Tibial nerve (tissue), 4 donors: ENCODE measurements around the gene KRTAP10-3. TPM values are rescaled to one million over a fixed set of nuclear protein-coding genes. Genes with fewer than 3 reads are reported as not detected.
"Not testable (repeated sequence)": the region's sequence is repeated elsewhere in the genome, so short reads cannot be mapped to it uniquely, and the experiment has no call there.

Experiments used
- DNase-seq, 2 donors: peaks; one replicate each; pipeline ENCODE4 v3.0.0-alpha.2; 2019; ENCODE audit warnings: low spot score in 2 of 2
- H3K27ac ChIP-seq, 4 donors: fragments of 200-600 bp; sonication (generic) in 3 of 4; one replicate each; pipeline ENCODE4 v1.5.1; 2017 to 2019; ENCODE audit warnings: mild to moderate bottlenecking in 1 of 4
- H3K27me3 ChIP-seq, 2 donors: fragments of 200-600 bp; sonication (generic) in 1 of 2; one replicate each; pipeline versions ENCODE4 v1.5.1 to v1.6.0; 2017 to 2019
- H3K36me3 ChIP-seq, 3 donors: fragments of 200-600 bp; sonication (generic); one replicate each; pipeline ENCODE4 v1.5.1; 2018 to 2019
- H3K4me1 ChIP-seq, 4 donors: fragments of 200-600 bp; sonication (generic) in 3 of 4; one replicate each; pipeline ENCODE4 v1.5.1; 2017 to 2019
- H3K4me3 ChIP-seq, 4 donors: fragments of 200-600 bp; sonication (generic) in 3 of 4; one replicate each; pipeline ENCODE4 v1.5.1; 2017 to 2019; ENCODE audit warnings: mild to moderate bottlenecking in 1 of 4, moderate library complexity in 1 of 4
- H3K9me3 ChIP-seq, 4 donors: fragments of 200-600 bp; sonication (generic) in 3 of 4; one replicate each; pipeline ENCODE4 v1.5.1; 2017 to 2019
- EP300 ChIP-seq, 2 donors: sonication (generic); formaldehyde crosslinking; IDR thresholded peaks; one replicate each; pipeline ENCODE4 v1.6.1; 2017; ENCODE audit warnings: antibody characterized with exemption in 2 of 2, mild to moderate bottlenecking in 1 of 2
- POLR2A ChIP-seq, 2 donors: fragments of 450-650 bp; IDR thresholded peaks; one replicate each; pipeline ENCODE4 v1.6.1; 2017; ENCODE audit warnings: antibody characterized with exemption in 2 of 2, mild to moderate bottlenecking in 2 of 2, moderate library complexity in 2 of 2
- WGBS, 2 donors: methylation state at CpG; one replicate each; pipeline ENCODE4 v1.1.5; 2018; 5-methylcytosine and 5-hydroxymethylcytosine counted together
- total RNA-seq, 4 donors: library from RNA; depleted of rRNA; stranded (reverse); fragments of >200 nt; gene quantifications; one replicate each; pipeline ENCODE4 v1.1.0, GENCODE V29; 2016
- TF ChIP-seq, protein P1 (sequence below), 5 experiments: fragments of 200-600 bp in 3 of 5; fragments of 450-650 bp in 2 of 5; sonication (generic) in 3 of 5; IDR thresholded peaks; one replicate each; pipeline ENCODE4 v1.5.1; 2016 to 2019; ENCODE audit warnings: antibody characterized with exemption in 5 of 5, mild to moderate bottlenecking in 3 of 5, moderate library complexity in 2 of 5

KRTAP10-3 gene
- total RNA-seq, 4 donors from 2014 or later, result not detected

DNA sequence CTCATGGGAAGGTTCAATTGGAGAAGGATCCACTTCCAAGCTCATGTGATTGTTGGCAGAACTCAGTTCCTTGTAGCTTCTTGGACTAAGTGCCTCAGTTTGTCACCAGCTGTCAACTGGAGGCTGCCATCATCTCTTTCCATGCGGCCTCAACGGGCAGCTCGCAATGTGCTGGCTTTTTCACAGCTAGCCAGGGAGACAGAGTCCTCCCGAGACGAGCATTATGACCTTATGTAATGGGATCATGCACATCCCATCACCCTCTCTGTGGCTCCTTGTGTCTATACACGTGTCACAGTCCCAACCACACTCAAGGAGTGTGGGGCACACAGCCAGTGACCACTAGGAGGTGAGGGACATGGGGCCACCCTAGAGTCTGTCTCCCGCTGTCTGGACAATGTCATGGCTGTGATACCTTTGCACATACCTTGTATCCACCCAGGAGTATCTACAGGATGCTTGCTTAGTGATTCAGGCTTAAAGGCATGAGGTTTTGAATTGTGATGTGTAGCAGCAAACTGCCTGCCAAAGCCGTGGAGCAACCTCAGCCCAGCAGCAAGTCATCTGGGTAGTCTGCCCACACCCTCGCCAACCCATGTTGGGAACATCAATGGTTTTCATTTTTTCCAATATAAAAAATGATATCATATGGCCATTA lies 37.6 kb upstream of the KRTAP10-3 start:
- Histone ChIP-seq H3K4me3 (no peak overlapping the region), H3K4me1 (no peaks in the 10 kb centered on the region), H3K9me3 (peaks cover 0 to 10% (median 0%) of the 10 kb centered on the region in 4 donors), H3K36me3 (no peaks in the 10 kb centered on the region), H3K27me3 (peaks cover 0 to 10% of the 10 kb centered on the region in 2 donors), H3K27ac (no peak overlapping the region)
- no peak for TF ChIP-seq POLR2A (IDR thresholded peaks at IDR 0.05)
- TF ChIP-seq, protein P1, sequence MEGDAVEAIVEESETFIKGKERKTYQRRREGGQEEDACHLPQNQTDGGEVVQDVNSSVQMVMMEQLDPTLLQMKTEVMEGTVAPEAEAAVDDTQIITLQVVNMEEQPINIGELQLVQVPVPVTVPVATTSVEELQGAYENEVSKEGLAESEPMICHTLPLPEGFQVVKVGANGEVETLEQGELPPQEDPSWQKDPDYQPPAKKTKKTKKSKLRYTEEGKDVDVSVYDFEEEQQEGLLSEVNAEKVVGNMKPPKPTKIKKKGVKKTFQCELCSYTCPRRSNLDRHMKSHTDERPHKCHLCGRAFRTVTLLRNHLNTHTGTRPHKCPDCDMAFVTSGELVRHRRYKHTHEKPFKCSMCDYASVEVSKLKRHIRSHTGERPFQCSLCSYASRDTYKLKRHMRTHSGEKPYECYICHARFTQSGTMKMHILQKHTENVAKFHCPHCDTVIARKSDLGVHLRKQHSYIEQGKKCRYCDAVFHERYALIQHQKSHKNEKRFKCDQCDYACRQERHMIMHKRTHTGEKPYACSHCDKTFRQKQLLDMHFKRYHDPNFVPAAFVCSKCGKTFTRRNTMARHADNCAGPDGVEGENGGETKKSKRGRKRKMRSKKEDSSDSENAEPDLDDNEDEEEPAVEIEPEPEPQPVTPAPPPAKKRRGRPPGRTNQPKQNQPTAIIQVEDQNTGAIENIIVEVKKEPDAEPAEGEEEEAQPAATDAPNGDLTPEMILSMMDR (IDR thresholded peaks at IDR 0.05), result no peak
- no peak for TF ChIP-seq EP300 (IDR thresholded peaks at IDR 0.05)
- DNase-seq, result no peak
- 77 to 85% methylated on average over 9 of the region's 9 CpGs for WGBS, 2 donors

GRCh38 chr21:44595524-44595923 lies 36.9 kb upstream of the KRTAP10-3 start:
- Histone ChIP-seq H3K4me3 (no peak overlapping the region), H3K9me3 (peaks cover 0 to 10% (median 0%) of the 10 kb centered on the region in 4 donors), H3K27ac (no peak overlapping the region), H3K36me3 (no peaks in the 10 kb centered on the region), H3K27me3 (peaks cover 0 to 10% of the 10 kb centered on the region in 2 donors), H3K4me1 (no peaks in the 10 kb centered on the region)
- WGBS, 2 donors, result 63 to 71% methylated on average over 6 of the region's 6 CpGs
- no peak for DNase-seq
- TF ChIP-seq, protein P1 (IDR thresholded peaks at IDR 0.05), result no peak
- TF ChIP-seq POLR2A (IDR thresholded peaks at IDR 0.05) (no peak), EP300 (IDR thresholded peaks at IDR 0.05) (no peak)

- Histone ChIP-seq H3K4me1 (no peaks in the 10 kb centered on the region), H3K9me3 (peaks cover 0 to 9% (median 0%) of the 10 kb centered on the region in 4 donors), H3K27me3 (peaks cover 0 to 10% of the 10 kb centered on the region in 2 donors), H3K36me3 (no peaks in the 10 kb centered on the region), H3K27ac (no peak overlapping the region), H3K4me3 (no peak overlapping the region)
- DNase-seq, result no peak
- WGBS, 2 donors, result 74 to 75% methylated on average over 12 of the region's 12 CpGs
- TF ChIP-seq EP300 (IDR thresholded peaks at IDR 0.05) (no peak), POLR2A (IDR thresholded peaks at IDR 0.05) (no peak)
- TF ChIP-seq, protein P1 (IDR thresholded peaks at IDR 0.05), result no peak
These were observed 35.9 kb upstream of the KRTAP10-3 start for GRCh38 chr21:44594406-44594916.

DNA sequence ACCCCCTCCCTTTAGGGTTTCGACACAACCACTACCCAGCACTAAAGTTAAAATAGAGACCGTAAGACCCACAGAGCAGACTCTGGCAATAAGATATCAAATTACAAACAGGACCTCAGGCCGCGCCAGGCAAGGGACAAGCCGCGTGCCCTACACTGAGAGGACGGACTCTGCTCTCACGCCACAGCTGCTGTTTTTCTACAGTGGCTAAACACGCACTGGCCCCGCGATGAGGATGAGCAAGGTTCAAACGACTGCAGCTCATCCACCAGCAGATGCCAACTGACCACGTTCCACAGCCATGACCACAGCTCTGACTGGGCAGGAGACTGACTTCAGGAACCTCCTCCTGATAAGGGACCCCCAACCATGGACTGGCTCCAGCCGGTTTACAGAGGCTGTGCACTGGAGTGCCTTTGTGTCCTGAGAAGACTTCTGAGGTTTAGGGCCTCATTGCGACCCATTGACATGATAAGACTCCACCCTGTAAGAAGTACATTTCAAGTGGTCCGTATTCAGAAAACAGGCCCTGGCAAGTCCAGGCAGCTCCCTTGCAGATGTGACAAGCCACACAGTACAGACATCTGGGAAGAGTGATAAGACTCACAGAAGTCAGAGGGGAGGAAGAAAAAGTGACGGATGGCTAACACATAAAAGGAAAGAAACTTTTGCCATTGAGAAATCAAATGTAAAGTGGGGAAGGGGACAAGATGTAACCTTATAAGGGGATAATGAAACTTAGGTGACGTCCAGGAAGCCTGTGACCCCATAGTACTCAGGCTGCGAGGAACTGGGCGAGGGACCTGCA lies 35.2 kb upstream of the KRTAP10-3 start:
- no peak for TF ChIP-seq POLR2A (IDR thresholded peaks at IDR 0.05)
- TF ChIP-seq EP300 (IDR thresholded peaks at IDR 0.05), result no peak
- H3K9me3 ChIP-seq, result peaks cover 0 to 7% (median 0%) of the 10 kb centered on the region in 4 donors
- H3K4me1 ChIP-seq, result no peaks in the 10 kb centered on the region
- H3K27ac ChIP-seq, result no peak overlapping the region
- DNase-seq, result no peak
- H3K27me3 ChIP-seq, result peaks cover 0 to 10% of the 10 kb centered on the region in 2 donors
- H3K4me3 ChIP-seq, result no peak overlapping the region
- WGBS, 2 donors, result 37 to 44% methylated on average over 20 of the region's 20 CpGs
- no peaks in the 10 kb centered on the region for H3K36me3 ChIP-seq

GRCh38 chr21:44592446-44593311 lies 34.1 kb upstream of the KRTAP10-3 start, which contains the start of gene KRTAP10-6:
TSS of gene KRTAP10-6 (minus strand) at chr21:44592505. CDS start at chr21:44592484, 21 bp downstream.
- no peak for TF ChIP-seq EP300 (IDR thresholded peaks at IDR 0.05)
- TF ChIP-seq POLR2A (IDR thresholded peaks at IDR 0.05), result no peak
- TF ChIP-seq, protein P1 (IDR thresholded peaks at IDR 0.05), result no peak
- Histone ChIP-seq H3K27me3 (peaks cover 0 to 10% of the 10 kb centered on the region in 2 donors), H3K36me3 (no peaks in the 10 kb centered on the region), H3K4me1 (no peaks in the 10 kb centered on the region), H3K9me3 (peaks cover 0 to 3% (median 0%) of the 10 kb centered on the region in 4 donors), H3K4me3 (no peak within 1 kb of the TSS), H3K27ac (no peak within 1 kb of the TSS)
- 50 to 56% methylated on average over 29 to 31 of the region's 33 CpGs for WGBS, 2 donors
- no peak for DNase-seq

GRCh38 chr21:44591801-44592130 lies 33.2 kb upstream of the KRTAP10-3 start:
- not testable (repeated sequence) for DNase-seq, H3K4me3 ChIP-seq, H3K4me1 ChIP-seq, H3K36me3 ChIP-seq, H3K27ac ChIP-seq
- Histone ChIP-seq H3K9me3 (peaks cover 0 to 10% (median 0%) of the 10 kb centered on the region in 4 donors), H3K27me3 (peaks cover 0 to 10% of the 10 kb centered on the region in 2 donors)
- WGBS, 2 donors, result 33% methylated on average over 1 of the region's 4 CpGs; no CpG with 5 or more reads in 1 of the 2 donors

DNA sequence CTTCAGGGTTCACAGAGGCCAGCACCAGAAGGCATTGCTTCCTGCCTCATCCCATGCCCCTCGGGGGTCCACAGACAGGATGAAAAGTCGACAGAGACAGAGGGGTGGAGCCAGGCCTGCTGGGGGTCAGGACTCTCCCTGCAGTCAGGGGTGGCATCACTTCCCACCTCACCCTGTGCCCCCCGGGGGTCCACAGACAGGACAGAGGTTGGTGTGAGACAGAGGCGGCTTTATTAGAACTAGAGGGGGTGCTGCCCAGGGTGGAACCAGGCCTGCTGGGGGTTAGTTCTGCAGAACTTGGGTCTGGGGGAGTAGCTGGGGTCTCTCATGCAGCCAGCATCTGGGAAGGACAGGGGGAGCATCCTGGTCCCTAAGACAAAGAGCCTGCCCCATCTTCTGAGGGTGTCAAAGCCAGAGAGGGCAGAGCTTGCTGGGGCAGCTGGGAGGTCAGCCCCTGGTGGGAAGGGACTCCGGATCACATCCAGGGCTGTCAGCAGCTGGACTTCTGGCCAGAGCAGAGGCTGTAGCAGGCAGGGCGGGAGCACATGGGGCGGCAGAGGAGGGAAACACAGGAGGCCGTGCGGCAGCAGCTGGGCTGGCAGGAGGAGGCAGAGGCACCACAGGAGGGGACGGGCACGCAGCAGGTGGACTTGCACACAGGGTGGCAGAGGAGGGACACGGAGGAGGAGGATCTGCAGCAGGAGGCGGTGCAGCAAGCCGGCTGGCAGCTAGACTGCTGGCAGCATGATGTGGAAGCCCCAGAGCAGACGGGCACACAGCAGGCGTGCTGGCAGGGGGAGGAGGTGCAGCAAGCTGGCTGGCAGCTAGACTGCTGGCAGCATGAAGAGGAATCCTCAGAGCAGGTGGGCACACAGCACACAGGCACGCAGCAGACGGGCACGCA lies 32.6 kb upstream of the KRTAP10-3 start:
- Histone ChIP-seq H3K27me3 (peaks cover 0 to 10% of the 10 kb centered on the region in 2 donors), H3K9me3 (peaks cover 0 to 15% (median 0%) of the 10 kb centered on the region in 4 donors)
- DNase-seq, H3K27ac ChIP-seq, H3K4me3 ChIP-seq, H3K36me3 ChIP-seq, H3K4me1 ChIP-seq: not testable (repeated sequence)
- WGBS, 2 donors, result 64 to 65% methylated on average over 16 to 17 of the region's 19 CpGs
